Smooth muscle cell (in vitro differentiated cells): Measurements from ENCODE around the gene CTDSP1. TPM values are rescaled to one million over a fixed set of nuclear protein-coding genes. Genes with fewer than 3 reads are reported as not detected.

Experiments
- DNase-seq: peaks from one replicate; lab custom pipeline; 2025; ENCODE audit not compliant: unreplicated experiment; lab: John Stamatoyannopoulos, UW
- H2AFZ ChIP-seq: fragments of 200-600 bp; sonication (generic); 2 replicates; pipeline ENCODE4 v1.6.0; 2016; ENCODE audit warnings: antibody characterized with exemption, low read depth, mild to moderate bottlenecking
- H3F3A ChIP-seq: fragments of 200-600 bp; sonication (generic); 2 replicates; pipeline ENCODE4 v1.6.0; 2017; ENCODE audit warnings: antibody characterized with exemption, low read depth
- H3K27ac ChIP-seq: fragments of 200-600 bp; sonication (generic); 2 replicates; pipeline ENCODE4 v1.5.1; 2016; ENCODE audit warnings: low read depth, mild to moderate bottlenecking
- H3K27me3 ChIP-seq: fragments of 200-600 bp; sonication (generic); 2 replicates; pipeline ENCODE4 v1.6.1; 2016; ENCODE audit warnings: low read depth, mild to moderate bottlenecking
- H3K36me3 ChIP-seq: fragments of 200-600 bp; sonication (generic); 2 replicates; pipeline ENCODE4 v1.5.1; 2016; ENCODE audit warnings: low read depth
- H3K4me1 ChIP-seq: fragments of 200-600 bp; sonication (generic); 2 replicates; pipeline ENCODE4 v1.5.1; 2016; ENCODE audit warnings: low read depth
- H3K4me2 ChIP-seq: fragments of 200-600 bp; sonication (generic); 2 replicates; pipeline ENCODE4 v1.6.0; 2016; ENCODE audit warnings: mild to moderate bottlenecking
- H3K4me3 ChIP-seq: fragments of 200-600 bp; sonication (generic); 2 replicates; pipeline ENCODE4 v1.5.1; 2016; ENCODE audit warnings: mild to moderate bottlenecking
- H3K79me2 ChIP-seq: fragments of 200-600 bp; sonication (generic); 2 replicates; pipeline ENCODE4 v1.6.0; 2016; ENCODE audit warnings: low read depth, mild to moderate bottlenecking
- H3K9ac ChIP-seq: fragments of 200-600 bp; sonication (generic); 2 replicates; pipeline ENCODE4 v1.6.0; 2016; ENCODE audit warnings: low read depth
- H3K9me3 ChIP-seq: fragments of 200-600 bp; sonication (generic); replicated peaks from 2 replicates; pipeline ENCODE4 v1.5.1; 2016; ENCODE audit warnings: low read depth
- H4K20me1 ChIP-seq: fragments of 200-600 bp; sonication (generic); 2 replicates; pipeline ENCODE4 v1.6.0; 2016; ENCODE audit warnings: low read depth
- CTCF ChIP-seq: fragments of 200-600 bp; sonication (generic); IDR thresholded peaks from 2 replicates; pipeline ENCODE4 v1.5.1; 2017; ENCODE audit warnings: borderline replicate concordance, mild to moderate bottlenecking, antibody characterized with exemption; ENCODE audit not compliant: insufficient read depth, poor library complexity, severe bottlenecking
- WGBS: methylation state at CpG from one replicate; pipeline ENCODE4 v1.1.7; 2016; ENCODE audit warnings: low lambda C conversion rate; 5-methylcytosine and 5-hydroxymethylcytosine counted together
- polyA plus RNA-seq: library from polyadenylated mRNA; unstranded; fragments of >200 nt; fragmentation: Nextera tagmentation; extraction: Ambion mirVana; gene quantifications from 2 replicates; pipeline ENCODE4 v1.2.1, GENCODE V29; 2016
- total RNA-seq: library from RNA; depleted of rRNA; stranded (reverse); fragments of >200 nt; gene quantifications from 2 replicates; pipeline ENCODE4 v1.2.3, GENCODE V29; 2014

CTDSP1 gene
- total and polyA plus RNA-seq, 2 experiments from 2014 or later = 18.7 to 62.5 TPM

- no peak for TF ChIP-seq CTCF
- Histone ChIP-seq H3K4me3 (peak overlapping the region; percentile 52), H3K4me2 (peak overlapping the region; percentile 94), H3K9me3 (no peaks in the 10 kb centered on the region), H3K4me1 (peaks cover 9% of the 10 kb centered on the region), H3K9ac (peak overlapping the region; percentile 57), H3F3A (peaks cover 6% of the 10 kb centered on the region), H3K27me3 (no peaks in the 10 kb centered on the region), H3K36me3 (no peaks in the 10 kb centered on the region), H3K27ac (peak overlapping the region; percentile 67), H4K20me1 (peaks cover 2% of the 10 kb centered on the region), H3K79me2 (no peaks in the 10 kb centered on the region), H2AFZ (no peak overlapping the region)
- 27% methylated on average over 13 of the region's 13 CpGs for WGBS
- no peak for DNase-seq
Observed at GRCh38 chr2:218406949-218407618, 7.4 kb downstream of the CTDSP1 start.

GRCh38 chr2:218407717-218408116 is 8.0 kb downstream of the CTDSP1 start:
- no peaks in the 10 kb centered on the region for H4K20me1 ChIP-seq
- H3K9me3 ChIP-seq = no peaks in the 10 kb centered on the region
- H3K9ac ChIP-seq = no peak overlapping the region
- H3K4me2 ChIP-seq = no peak overlapping the region
- H3K27me3 ChIP-seq = no peaks in the 10 kb centered on the region
- no peak overlapping the region for H3K27ac ChIP-seq
- H3F3A ChIP-seq = peaks cover 6% of the 10 kb centered on the region
- no peaks in the 10 kb centered on the region for H3K79me2 ChIP-seq
- H3K4me3 ChIP-seq = no peak overlapping the region
- peaks cover 9% of the 10 kb centered on the region for H3K4me1 ChIP-seq
- no peak for DNase-seq
- no peaks in the 10 kb centered on the region for H3K36me3 ChIP-seq
- no peak for TF ChIP-seq CTCF
- no peak overlapping the region for H2AFZ ChIP-seq
- 94% methylated on average over 8 of the region's 8 CpGs for WGBS

GRCh38 chr2:218418321-218418716 is 18.7 kb downstream of the CTDSP1 start:
- TF ChIP-seq CTCF = no peak
- H4K20me1 ChIP-seq = no peaks in the 10 kb centered on the region
- no peaks in the 10 kb centered on the region for H3K27me3 ChIP-seq
- H3K36me3 ChIP-seq = no peaks in the 10 kb centered on the region
- H2AFZ ChIP-seq = no peak overlapping the region
- no peak overlapping the region for H3K4me3 ChIP-seq
- no peaks in the 10 kb centered on the region for H3K4me1 ChIP-seq
- no peak overlapping the region for H3K4me2 ChIP-seq
- H3F3A ChIP-seq = no peaks in the 10 kb centered on the region
- H3K27ac ChIP-seq = no peak overlapping the region
- no peaks in the 10 kb centered on the region for H3K79me2 ChIP-seq
- H3K9ac ChIP-seq = no peak overlapping the region
- no peak for DNase-seq
- no peaks in the 10 kb centered on the region for H3K9me3 ChIP-seq
- WGBS = 98% methylated on average over 5 of the region's 5 CpGs
